HG02571 (cell line): ENCODE results near the gene PTBP2.

Experiments used
- ATAC-seq: cut with Tn5 transposase; IDR thresholded peaks from one replicate; pipeline ENCODE4 v1.9.1; 2021; ENCODE audit warnings: mild to moderate bottlenecking, moderate library complexity; ENCODE audit not compliant: unreplicated experiment

The PTBP2 gene

GRCh38 chr1:96815914-96816313, 94.3 kb downstream of the PTBP2 start:
- no peak for ATAC-seq

- ATAC-seq = no peak
These were observed 98.5 kb downstream of the PTBP2 start for GRCh38 chr1:96820107-96820506.

GRCh38 chr1:96820671-96821070, 99.1 kb downstream of the PTBP2 start:
- ATAC-seq = no peak

GRCh38 chr1:96825231-96825630, 103.6 kb downstream of the PTBP2 start:
- ATAC-seq = no peak

GRCh38 chr1:96825950-96826576, 104.5 kb downstream of the PTBP2 start:
- ATAC-seq = no peak

GRCh38 chr1:96833376-96833775, 111.8 kb downstream of the PTBP2 start:
- no peak for ATAC-seq

- ATAC-seq = no peak
These were observed 113.4 kb downstream of the PTBP2 start for GRCh38 chr1:96834986-96835385.

- no peak for ATAC-seq
These were observed 115.6 kb downstream of the PTBP2 start for GRCh38 chr1:96837057-96837780.

- ATAC-seq = no peak
These were observed 116.2 kb downstream of the PTBP2 start for GRCh38 chr1:96837781-96838216.

GRCh38 chr1:96840396-96840795, 118.8 kb downstream of the PTBP2 start:
- no peak for ATAC-seq

- ATAC-seq = no peak
These were observed 120.6 kb downstream of the PTBP2 start for GRCh38 chr1:96842215-96842614.

- no peak for ATAC-seq
These were observed 121.6 kb downstream of the PTBP2 start for GRCh38 chr1:96843196-96843595.

GRCh38 chr1:96843601-96844000, 122.0 kb downstream of the PTBP2 start:
- ATAC-seq = no peak

GRCh38 chr1:96845464-96845863, 123.9 kb downstream of the PTBP2 start:
- ATAC-seq = peak; percentile 66

- no peak for ATAC-seq
These were observed 140.3 kb downstream of the PTBP2 start for GRCh38 chr1:96861836-96862235.

- ATAC-seq = no peak
These were observed 141.9 kb downstream of the PTBP2 start for GRCh38 chr1:96863449-96863848.
